Upper lobe of left lung (tissue), 6 donors: Measurements from ENCODE around the gene SMC1B. TPM values are rescaled to one million over a fixed set of nuclear protein-coding genes. Genes with fewer than 3 reads are reported as not detected.

Experiments used
- ATAC-seq, 2 donors: fragments of 200-7000 bp; cut with Tn5 transposase; one replicate each; pipeline ENCODE4 v1.9.1; 2022; ENCODE audit warnings: mild to moderate bottlenecking in 2 of 2, moderate library complexity in 2 of 2; ENCODE audit not compliant: low FRiP score in 2 of 2
- DNase-seq, 2 donors: peaks; one replicate each; pipeline ENCODE4 v3.0.0-alpha.2; 2019 to 2020
- H3K27ac ChIP-seq, 4 donors: fragments of 200-600 bp; sonication (generic); one replicate each; pipeline ENCODE4 v1.5.1; 2016 to 2019
- H3K27me3 ChIP-seq, 4 donors: fragments of 200-600 bp; sonication (generic); one replicate each; pipeline ENCODE4 v1.5.1; 2017 to 2019
- H3K36me3 ChIP-seq, 4 donors: fragments of 200-600 bp; sonication (generic); one replicate each; pipeline ENCODE4 v1.5.1; 2016 to 2019
- H3K4me1 ChIP-seq, 4 donors: fragments of 200-600 bp; sonication (generic); one replicate each; pipeline ENCODE4 v1.5.1; 2018 to 2019
- H3K4me3 ChIP-seq, 4 donors: fragments of 200-600 bp; sonication (generic); one replicate each; pipeline ENCODE4 v1.5.1; 2017 to 2019; ENCODE audit warnings: mild to moderate bottlenecking in 2 of 4, moderate library complexity in 1 of 4
- H3K9me3 ChIP-seq, 4 donors: fragments of 200-600 bp; sonication (generic); one replicate each; pipeline ENCODE4 v1.5.1; 2018 to 2019
- CTCF ChIP-seq, 6 experiments: fragments of 450-650 bp in 4 of 6; fragments of 200-600 bp in 2 of 6; sonication (generic) in 2 of 6; IDR thresholded peaks; one replicate each; pipeline ENCODE4 v1.5.1; 2016 to 2019; ENCODE audit warnings: antibody characterized with exemption in 6 of 6
- EP300 ChIP-seq, 4 donors: sonication (generic); formaldehyde crosslinking; IDR thresholded peaks; one replicate each; pipeline ENCODE4 v1.5.1; 2017; ENCODE audit warnings: antibody characterized with exemption in 4 of 4, control low read depth in 2 of 4
- POLR2A ChIP-seq, 4 donors: fragments of 450-650 bp; IDR thresholded peaks; one replicate each; pipeline ENCODE4 v1.5.1; 2016 to 2017; ENCODE audit warnings: antibody characterized with exemption in 4 of 4, mild to moderate bottlenecking in 2 of 4
- POLR2AphosphoS5 ChIP-seq, 2 donors: sonication (generic); formaldehyde crosslinking; IDR thresholded peaks; one replicate each; pipeline ENCODE4 v1.5.1; 2017; ENCODE audit warnings: antibody characterized with exemption in 2 of 2
- WGBS, 2 donors: methylation state at CpG; one replicate each; pipeline ENCODE4 v1.1.5; 2017 to 2018; 5-methylcytosine and 5-hydroxymethylcytosine counted together
- total RNA-seq, 6 donors: library from RNA; depleted of rRNA in 4 of 6; stranded (reverse); fragments of >200 nt in 4 of 6; gene quantifications; one replicate each; pipeline versions ENCODE4 v1.1.0 to v1.2.1, GENCODE V29; 2016 to 2021
- donor health status: DM: no; HTN: no; CAD: no; lungs with moderate emphysema.
- donor health status: DM: no; HTN: yes; CAD: no; lungs with severe emphysema.

SMC1B gene
- total RNA-seq, 6 donors from 2014 or later, result not detected

- WGBS, 2 donors, result 96 to 98% methylated on average over 4 to 6 of the region's 6 CpGs
- Histone ChIP-seq H3K27me3 (no peaks in the 10 kb centered on the region), H3K4me1 (no peaks in the 10 kb centered on the region), H3K4me3 (no peak overlapping the region), H3K36me3 (no peaks in the 10 kb centered on the region), H3K9me3 (no peaks in the 10 kb centered on the region), H3K27ac (no peak overlapping the region)
- ATAC-seq (no peak), DNase-seq (no peak)
- TF ChIP-seq CTCF (IDR thresholded peaks at IDR 0.05) (no peak), EP300 (IDR thresholded peaks at IDR 0.05) (no peak), POLR2A (IDR thresholded peaks at IDR 0.05) (no peak), POLR2AphosphoS5 (IDR thresholded peaks at IDR 0.05) (no peak)
These were observed 40.4 kb upstream of the SMC1B start for GRCh38 chr22:45453764-45454163.

- Histone ChIP-seq H3K4me1 (no peaks in the 10 kb centered on the region), H3K9me3 (no peaks in the 10 kb centered on the region), H3K27me3 (no peaks in the 10 kb centered on the region), H3K36me3 (no peaks in the 10 kb centered on the region), H3K27ac (peak overlapping the region in 1 of 4 donors; percentile 46), H3K4me3 (no peak overlapping the region)
- 63 to 65% methylated on average over 8 of the region's 8 CpGs for WGBS, 2 donors
- TF ChIP-seq POLR2AphosphoS5 (IDR thresholded peaks at IDR 0.05) (no peak), EP300 (IDR thresholded peaks at IDR 0.05) (no peak), CTCF (IDR thresholded peaks at IDR 0.05) (no peak), POLR2A (IDR thresholded peaks at IDR 0.05) (no peak)
- ATAC-seq (no peak), DNase-seq (no peak)
These were observed 39.4 kb upstream of the SMC1B start for GRCh38 chr22:45452565-45453379.

GRCh38 chr22:45451972-45452371, 38.6 kb upstream of the SMC1B start:
- Histone ChIP-seq H3K27ac (peak overlapping the region in 2 of 4 donors; percentile 9 to 29), H3K4me1 (no peaks in the 10 kb centered on the region), H3K27me3 (no peaks in the 10 kb centered on the region), H3K4me3 (no peak overlapping the region), H3K36me3 (no peaks in the 10 kb centered on the region), H3K9me3 (no peaks in the 10 kb centered on the region)
- no peak for DNase-seq
- TF ChIP-seq POLR2A (IDR thresholded peaks at IDR 0.05), result no peak
- TF ChIP-seq POLR2AphosphoS5 (IDR thresholded peaks at IDR 0.05), result no peak
- no peak for TF ChIP-seq EP300 (IDR thresholded peaks at IDR 0.05)
- TF ChIP-seq CTCF (IDR thresholded peaks at IDR 0.05), result no peak
- ATAC-seq, result no peak
- 63 to 72% methylated on average over 6 of the region's 6 CpGs for WGBS, 2 donors

- Histone ChIP-seq H3K36me3 (no peaks in the 10 kb centered on the region), H3K4me1 (no peaks in the 10 kb centered on the region), H3K9me3 (no peaks in the 10 kb centered on the region), H3K27me3 (no peaks in the 10 kb centered on the region), H3K27ac (peak overlapping the region in 3 of 4 donors; percentile 9 to 73 (median 29)), H3K4me3 (no peak overlapping the region)
- 59 to 78% methylated on average over 11 to 12 of the region's 12 CpGs for WGBS, 2 donors
- TF ChIP-seq EP300 (IDR thresholded peaks at IDR 0.05) (peak in 2 of 4 donors; percentile 4 to 31), CTCF (IDR thresholded peaks at IDR 0.05) (no peak), POLR2AphosphoS5 (IDR thresholded peaks at IDR 0.05) (peak in 1 of 2 donors; percentile 34), POLR2A (IDR thresholded peaks at IDR 0.05) (no peak)
- ATAC-seq (peak in 1 of 2 donors; percentile 77), DNase-seq (no peak)
These were observed 37.7 kb upstream of the SMC1B start for GRCh38 chr22:45450921-45451651.
